GM12872 (cell line): ENCODE results near the gene RANBP17.

Experiments used
- CTCF ChIP-seq: IDR thresholded peaks from 3 replicates; pipeline ENCODE4 v1.5.1; 2011; ENCODE audit warnings: low read depth, mild to moderate bottlenecking, low read length, moderate library complexity; ENCODE audit not compliant: insufficient read depth

RANBP17 gene

GRCh38 chr5:171142617-171143016 is 280.8 kb downstream of the RANBP17 start:
- TF ChIP-seq CTCF: no peak

- TF ChIP-seq CTCF: no peak
Observed at GRCh38 chr5:171143171-171143570, 281.4 kb downstream of the RANBP17 start.

GRCh38 chr5:171143926-171144325 is 282.1 kb downstream of the RANBP17 start:
- no peak for TF ChIP-seq CTCF

GRCh38 chr5:171149333-171149732 is 287.5 kb downstream of the RANBP17 start:
- no peak for TF ChIP-seq CTCF

GRCh38 chr5:171149772-171150171 is 288.0 kb downstream of the RANBP17 start:
- TF ChIP-seq CTCF: no peak

- no peak for TF ChIP-seq CTCF
Observed at GRCh38 chr5:171152382-171152781, 290.6 kb downstream of the RANBP17 start.

GRCh38 chr5:171155621-171156020 is 293.8 kb downstream of the RANBP17 start:
- no peak for TF ChIP-seq CTCF

GRCh38 chr5:171157276-171157675 is 295.5 kb downstream of the RANBP17 start:
- TF ChIP-seq CTCF: no peak
